Duodenal mucosa (tissue), 2 donors: ENCODE results near the gene MAGEC3.

Experiments used
- H3K27ac ChIP-seq: one replicate; pipeline ENCODE4 v1.7.0; 2013; ENCODE audit warnings: low read depth, low read length
- H3K27me3 ChIP-seq, 2 donors: one replicate each; pipeline ENCODE4 v1.7.0; 2013; ENCODE audit warnings: low read length in 2 of 2, control low read depth in 1 of 2; ENCODE audit not compliant: insufficient read depth in 2 of 2, control insufficient read depth in 1 of 2
- H3K36me3 ChIP-seq, 2 donors: one replicate each; pipeline ENCODE4 v1.7.0; 2013; ENCODE audit warnings: low read length in 2 of 2, control low read depth in 1 of 2; ENCODE audit not compliant: insufficient read depth in 2 of 2, control insufficient read depth in 1 of 2
- H3K4me1 ChIP-seq, 2 donors: one replicate each; pipeline ENCODE4 v1.7.0; 2013; ENCODE audit warnings: low read length in 2 of 2, control low read depth in 1 of 2; ENCODE audit not compliant: insufficient read depth in 2 of 2, control insufficient read depth in 1 of 2
- H3K4me3 ChIP-seq, 2 donors: one replicate each; pipeline ENCODE4 v1.7.0; 2013; ENCODE audit warnings: low read length in 2 of 2, low read depth in 1 of 2
- H3K9ac ChIP-seq, 2 donors: one replicate each; pipeline ENCODE4 v1.7.0; 2013; ENCODE audit warnings: low read length in 2 of 2, low read depth in 1 of 2
- H3K9me3 ChIP-seq, 2 donors: one replicate each; pipeline ENCODE4 v1.7.0; 2013; ENCODE audit warnings: low read length in 2 of 2, control low read depth in 1 of 2; ENCODE audit not compliant: control insufficient read depth in 1 of 2

Gene MAGEC3

DNA sequence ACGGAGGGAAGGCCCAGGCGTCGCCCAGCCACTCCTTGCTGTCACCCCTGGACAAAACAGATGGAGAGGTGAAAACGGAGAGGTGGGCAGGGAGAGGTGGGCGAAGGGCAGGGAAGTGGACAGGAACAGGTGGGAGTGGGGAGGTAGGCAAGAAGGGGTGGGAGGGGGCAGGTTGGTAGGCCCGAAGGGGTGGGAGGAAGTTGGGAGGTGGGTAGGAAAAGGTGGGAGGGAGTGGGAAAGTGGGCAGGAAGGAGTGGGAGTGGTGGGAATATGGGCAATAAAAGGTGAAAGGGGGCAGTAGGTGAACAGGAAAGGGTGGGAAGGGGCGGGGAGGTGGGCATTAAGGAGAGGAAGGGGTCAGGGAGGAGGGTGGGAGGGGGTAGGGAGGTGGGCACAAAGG, 56.6 kb downstream of the MAGEC3 start:
- no peak overlapping the region for H3K27ac ChIP-seq
- H3K36me3 ChIP-seq, result no peaks in the 10 kb centered on the region
- no peaks in the 10 kb centered on the region for H3K4me1 ChIP-seq
- H3K9me3 ChIP-seq, result no peaks in the 10 kb centered on the region
- no peak overlapping the region for H3K9ac ChIP-seq
- no peak overlapping the region for H3K4me3 ChIP-seq
- no peaks in the 10 kb centered on the region for H3K27me3 ChIP-seq

GRCh38 chrX:141897690-141898089, 59.6 kb downstream of the MAGEC3 start:
- Histone ChIP-seq H3K4me3 (no peak overlapping the region), H3K9ac (no peak overlapping the region), H3K27ac (no peak overlapping the region), H3K36me3 (no peaks in the 10 kb centered on the region), H3K4me1 (no peaks in the 10 kb centered on the region), H3K27me3 (no peaks in the 10 kb centered on the region), H3K9me3 (no peaks in the 10 kb centered on the region)

DNA sequence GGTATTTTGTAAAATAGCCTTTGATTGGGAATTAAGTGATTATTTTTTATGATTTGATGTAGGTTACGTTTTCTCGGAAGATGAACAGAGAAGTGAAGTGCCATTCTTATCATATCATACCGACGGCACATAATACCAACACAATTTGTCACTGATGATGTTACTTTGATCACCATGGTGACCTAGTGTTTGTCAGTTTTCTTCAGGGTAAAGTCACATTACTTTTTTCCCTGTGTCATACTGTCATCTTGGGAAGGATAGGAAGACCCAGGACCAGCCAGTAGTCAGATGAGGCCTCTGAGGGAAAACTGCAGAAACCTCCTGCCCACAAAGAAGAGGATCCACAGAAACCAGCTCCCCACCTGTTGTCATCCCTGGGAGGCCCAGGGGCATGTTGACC, 64.2 kb downstream of the MAGEC3 start:
- H3K4me1 ChIP-seq, result no peaks in the 10 kb centered on the region
- H3K27me3 ChIP-seq, result no peaks in the 10 kb centered on the region
- H3K36me3 ChIP-seq, result no peaks in the 10 kb centered on the region
- H3K27ac ChIP-seq, result no peak overlapping the region
- no peaks in the 10 kb centered on the region for H3K9me3 ChIP-seq
- no peak overlapping the region for H3K9ac ChIP-seq
- H3K4me3 ChIP-seq, result no peak overlapping the region

GRCh38 chrX:141903400-141904155, 65.5 kb downstream of the MAGEC3 start, which contains the start of gene MAGEC1:
MAGEC1 (plus strand) TSS chrX:141903894; CDS start chrX:141905073, 1,179 bp downstream.
- Histone ChIP-seq H3K9me3 (peaks cover 0 to 6% of the 10 kb centered on the region in 2 donors), H3K36me3 (no peaks in the 10 kb centered on the region), H3K9ac (no peak within 1 kb of the TSS), H3K4me3 (no peak within 1 kb of the TSS), H3K4me1 (no peaks in the 10 kb centered on the region), H3K27ac (no peak within 1 kb of the TSS), H3K27me3 (no peaks in the 10 kb centered on the region)

GRCh38 chrX:141904262-141904661, 66.1 kb downstream of the MAGEC3 start:
- H3K9me3 ChIP-seq, result peaks cover 0 to 6% of the 10 kb centered on the region in 2 donors
- H3K4me1 ChIP-seq, result no peaks in the 10 kb centered on the region
- H3K27me3 ChIP-seq, result no peaks in the 10 kb centered on the region
- no peak overlapping the region for H3K9ac ChIP-seq
- no peaks in the 10 kb centered on the region for H3K36me3 ChIP-seq
- no peak overlapping the region for H3K27ac ChIP-seq
- no peak overlapping the region for H3K4me3 ChIP-seq

DNA sequence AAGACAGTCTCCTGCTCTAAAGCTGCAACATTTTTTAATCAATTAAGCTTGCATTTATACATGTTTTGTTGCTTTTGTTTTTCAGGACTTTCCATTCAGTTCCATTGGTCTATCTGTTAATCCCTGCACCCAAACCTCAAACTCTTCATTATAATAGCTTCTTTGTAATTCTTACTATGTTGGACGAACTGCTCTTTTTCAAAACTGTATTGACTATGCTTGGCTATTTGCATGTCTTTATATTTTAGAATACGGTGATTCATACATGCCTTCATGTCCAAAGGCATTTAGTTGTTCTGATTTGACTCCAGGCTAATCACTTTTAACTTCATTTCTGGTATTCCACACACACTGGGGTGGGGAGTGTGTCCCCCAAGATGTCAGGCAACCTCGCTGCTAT, 79.7 kb downstream of the MAGEC3 start:
- Histone ChIP-seq H3K9me3 (peaks cover 0 to 2% of the 10 kb centered on the region in 2 donors), H3K27ac (no peak overlapping the region), H3K4me1 (no peaks in the 10 kb centered on the region), H3K27me3 (no peaks in the 10 kb centered on the region), H3K36me3 (no peaks in the 10 kb centered on the region), H3K4me3 (no peak overlapping the region), H3K9ac (no peak overlapping the region)

DNA sequence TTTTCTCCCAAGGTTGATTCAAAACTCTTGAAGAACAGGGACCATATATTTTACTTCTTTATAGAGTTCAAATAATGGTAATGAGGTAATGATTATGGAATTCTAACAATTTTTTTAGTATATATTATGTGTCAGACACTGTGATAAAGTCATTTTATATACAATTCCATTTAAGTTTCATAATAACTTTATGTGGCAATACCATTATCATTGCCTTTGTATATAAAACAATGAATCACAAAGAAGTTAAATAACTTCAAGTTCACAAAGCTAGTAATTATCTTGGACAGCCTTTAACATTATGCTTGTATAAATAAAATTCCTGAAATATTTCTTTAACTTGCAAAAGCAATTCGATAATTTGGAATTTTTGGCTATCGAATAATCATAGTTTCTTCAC, 86.2 kb downstream of the MAGEC3 start:
- H3K9ac ChIP-seq, result no peak overlapping the region
- H3K27me3 ChIP-seq, result no peaks in the 10 kb centered on the region
- H3K9me3 ChIP-seq, result peaks cover 0 to 2% of the 10 kb centered on the region in 2 donors
- no peaks in the 10 kb centered on the region for H3K36me3 ChIP-seq
- H3K4me3 ChIP-seq, result no peak overlapping the region
- no peak overlapping the region for H3K27ac ChIP-seq
- no peaks in the 10 kb centered on the region for H3K4me1 ChIP-seq

- Histone ChIP-seq H3K36me3 (no peaks in the 10 kb centered on the region), H3K4me1 (no peaks in the 10 kb centered on the region), H3K27ac (no peak overlapping the region), H3K9me3 (no peaks in the 10 kb centered on the region), H3K27me3 (no peaks in the 10 kb centered on the region), H3K4me3 (no peak overlapping the region), H3K9ac (no peak overlapping the region)
Observed at GRCh38 chrX:141928432-141928831, 90.3 kb downstream of the MAGEC3 start.

- Histone ChIP-seq H3K36me3 (no peaks in the 10 kb centered on the region), H3K9ac (no peak overlapping the region), H3K4me1 (no peaks in the 10 kb centered on the region), H3K27me3 (no peaks in the 10 kb centered on the region), H3K4me3 (no peak overlapping the region), H3K9me3 (no peaks in the 10 kb centered on the region), H3K27ac (no peak overlapping the region)
Observed at GRCh38 chrX:141934059-141934641, 96.0 kb downstream of the MAGEC3 start.

- Histone ChIP-seq H3K27me3 (no peaks in the 10 kb centered on the region), H3K4me3 (no peak overlapping the region), H3K9ac (no peak overlapping the region), H3K9me3 (no peaks in the 10 kb centered on the region), H3K4me1 (no peaks in the 10 kb centered on the region), H3K36me3 (no peaks in the 10 kb centered on the region), H3K27ac (no peak overlapping the region)
Observed at GRCh38 chrX:141935645-141936044, 97.5 kb downstream of the MAGEC3 start.
